ENCODE measurements around the gene DAGLB. TPM values are rescaled to one million over a fixed set of nuclear protein-coding genes. Genes with fewer than 3 reads are reported as not detected.

The DAGLB gene
- total and polyA plus RNA-seq, 2 of the 4 experiments (the other 2 are of a cell fraction) = 23.4 to 33.5 TPM

DNA sequence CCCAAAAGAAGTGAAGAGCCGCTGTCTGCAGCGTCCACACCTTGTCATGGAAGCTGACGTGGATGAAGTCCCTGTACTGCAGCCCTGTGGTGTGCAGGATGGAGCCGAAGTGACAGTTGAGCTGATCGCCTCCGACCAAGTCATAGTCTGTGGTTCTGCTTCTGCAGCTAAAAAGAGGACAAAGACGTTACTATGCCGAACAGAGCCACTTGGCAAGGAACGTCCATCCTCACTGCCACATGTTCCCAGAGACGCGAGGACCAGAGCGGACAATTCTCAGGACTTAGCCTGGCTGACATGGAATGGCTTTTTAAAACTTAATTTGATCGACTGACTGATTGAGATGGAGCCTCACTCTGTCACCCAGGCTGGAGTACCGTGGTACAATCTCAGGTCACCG is 21.8 kb downstream of the DAGLB start (continued):
- TF ChIP-seq MAZ (IDR thresholded peaks at IDR 0.05; ENCODE audit: borderline replicate concordance, low read depth, low read length) (no peak), FOS (IDR thresholded peaks at IDR 0.05; ENCODE audit: low read depth, low read length) (no peak), RCOR1 (IDR thresholded peaks at IDR 0.05; ENCODE audit: insufficient replicate concordance, low read length) (no peak)

DNA sequence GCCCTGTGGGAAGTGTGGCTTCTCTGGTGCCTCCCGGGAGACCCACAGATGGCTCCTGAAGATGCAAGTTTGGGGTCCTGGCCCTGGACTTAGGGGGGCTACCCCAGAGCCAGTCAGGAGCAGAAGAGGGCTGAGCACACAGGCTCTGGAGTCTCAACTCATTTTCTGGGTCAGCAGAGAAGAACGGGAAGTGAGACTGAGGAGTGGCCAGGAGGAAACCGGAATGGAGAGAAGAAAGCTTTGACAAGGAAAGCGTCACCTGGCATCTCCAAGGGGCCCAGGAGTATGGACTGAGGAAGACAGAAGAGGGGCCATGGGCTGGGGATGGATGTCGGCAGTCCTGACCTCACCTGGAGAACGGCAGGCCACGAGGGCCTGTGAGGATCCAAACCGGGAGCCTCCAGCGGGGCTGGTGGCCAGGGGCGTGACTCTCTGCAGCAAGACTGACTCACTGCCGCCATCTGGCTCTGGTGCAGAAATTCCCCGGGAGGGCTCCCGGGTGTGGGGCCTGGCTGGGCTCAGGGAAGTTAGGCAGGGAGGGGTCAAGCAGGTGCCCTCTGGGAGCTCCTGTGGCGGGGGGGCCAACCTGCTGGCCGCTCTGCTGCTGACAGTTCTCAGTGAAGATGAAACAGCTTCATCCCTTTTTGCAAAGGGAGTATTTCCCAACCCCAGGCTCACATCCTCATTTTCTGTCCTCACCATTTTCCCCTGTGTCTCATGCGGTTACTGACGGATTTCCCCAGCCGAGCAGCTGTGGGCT is 23.6 kb downstream of the DAGLB start:
- TF ChIP-seq NFE2L2 (IDR thresholded peaks at IDR 0.05; ENCODE audit: low read depth, low read length) (no peak), RCOR1 (IDR thresholded peaks at IDR 0.05; ENCODE audit: insufficient replicate concordance, low read length) (no peak), POLR2A (IDR thresholded peaks at IDR 0.05; ENCODE audit: low read depth, low read length) (no peak), BHLHE40 (IDR thresholded peaks at IDR 0.05; ENCODE audit: low read depth, low read length) (no peak), MAZ (IDR thresholded peaks at IDR 0.05; ENCODE audit: borderline replicate concordance, low read depth, low read length) (no peak), CHD1 (IDR thresholded peaks at IDR 0.05; ENCODE audit: low read depth, low read length) (no peak), SMC3 (IDR thresholded peaks at IDR 0.05; ENCODE audit: low read depth, low read length) (no peak), MAFK (IDR thresholded peaks at IDR 0.05; ENCODE audit: low read depth, low read length) (no peak), RAD21 (IDR thresholded peaks at IDR 0.05; ENCODE audit: low read length) (no peak)
- TF ChIP-seq, protein P1, sequence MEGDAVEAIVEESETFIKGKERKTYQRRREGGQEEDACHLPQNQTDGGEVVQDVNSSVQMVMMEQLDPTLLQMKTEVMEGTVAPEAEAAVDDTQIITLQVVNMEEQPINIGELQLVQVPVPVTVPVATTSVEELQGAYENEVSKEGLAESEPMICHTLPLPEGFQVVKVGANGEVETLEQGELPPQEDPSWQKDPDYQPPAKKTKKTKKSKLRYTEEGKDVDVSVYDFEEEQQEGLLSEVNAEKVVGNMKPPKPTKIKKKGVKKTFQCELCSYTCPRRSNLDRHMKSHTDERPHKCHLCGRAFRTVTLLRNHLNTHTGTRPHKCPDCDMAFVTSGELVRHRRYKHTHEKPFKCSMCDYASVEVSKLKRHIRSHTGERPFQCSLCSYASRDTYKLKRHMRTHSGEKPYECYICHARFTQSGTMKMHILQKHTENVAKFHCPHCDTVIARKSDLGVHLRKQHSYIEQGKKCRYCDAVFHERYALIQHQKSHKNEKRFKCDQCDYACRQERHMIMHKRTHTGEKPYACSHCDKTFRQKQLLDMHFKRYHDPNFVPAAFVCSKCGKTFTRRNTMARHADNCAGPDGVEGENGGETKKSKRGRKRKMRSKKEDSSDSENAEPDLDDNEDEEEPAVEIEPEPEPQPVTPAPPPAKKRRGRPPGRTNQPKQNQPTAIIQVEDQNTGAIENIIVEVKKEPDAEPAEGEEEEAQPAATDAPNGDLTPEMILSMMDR (conservative IDR thresholded peaks at IDR 0.05; ENCODE audit: low read depth, low read length) = no peak
- TF ChIP-seq, protein P2, sequence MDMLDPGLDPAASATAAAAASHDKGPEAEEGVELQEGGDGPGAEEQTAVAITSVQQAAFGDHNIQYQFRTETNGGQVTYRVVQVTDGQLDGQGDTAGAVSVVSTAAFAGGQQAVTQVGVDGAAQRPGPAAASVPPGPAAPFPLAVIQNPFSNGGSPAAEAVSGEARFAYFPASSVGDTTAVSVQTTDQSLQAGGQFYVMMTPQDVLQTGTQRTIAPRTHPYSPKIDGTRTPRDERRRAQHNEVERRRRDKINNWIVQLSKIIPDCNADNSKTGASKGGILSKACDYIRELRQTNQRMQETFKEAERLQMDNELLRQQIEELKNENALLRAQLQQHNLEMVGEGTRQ (IDR thresholded peaks at IDR 0.05; ENCODE audit: low read depth, low read length) = no peak
- Histone ChIP-seq H2BK120ac (ENCODE audit: low read depth, low read length) (no peak overlapping the region), H3K4ac (ENCODE audit: low read depth, low read length) (no peak overlapping the region), H3K4me1 (ENCODE audit: control insufficient read depth, insufficient read depth, low read length) (no peaks in the 10 kb centered on the region), H3K9me3 (ENCODE audit: control insufficient read depth, insufficient read depth, low read length) (peaks cover 4% of the 10 kb centered on the region), H3K9ac (ENCODE audit: low read depth, low read length) (no peak overlapping the region), H2BK20ac (ENCODE audit: low read depth, low read length) (no peak overlapping the region), H4K8ac (ENCODE audit: low read depth in 2 of 2, low read length in 2 of 2) (no peak overlapping the region), H3K56ac (ENCODE audit: extremely low read depth, insufficient read depth, low read length) (no peak overlapping the region), H4K20me1 (ENCODE audit: insufficient read depth, low read length) (no peaks in the 10 kb centered on the region), H3K9me1 (ENCODE audit: insufficient read depth, low read length) (no peaks in the 10 kb centered on the region), H3K27me3 (ENCODE audit: control insufficient read depth, insufficient read depth, low read length) (no peaks in the 10 kb centered on the region), H3K23ac (ENCODE audit: low read depth, low read length) (no peak overlapping the region), H3K4me3 (ENCODE audit: insufficient read depth, low read depth, low read length) (no peak overlapping the region), H2AK5ac (ENCODE audit: low read depth, low read length) (no peak overlapping the region), H3K27ac (ENCODE audit: insufficient read depth, low read length) (no peak overlapping the region), H2AFZ (replicated peaks; ENCODE audit: low read length, poor library complexity) (no peak overlapping the region), H3K79me1 (ENCODE audit: low read depth in 1 of 2, low read length in 2 of 2) (peaks cover 22 to 31% of the 10 kb centered on the region in 2 experiments), H4K5ac (ENCODE audit: low read depth, low read length) (no peak overlapping the region), H3K14ac (replicated peaks; ENCODE audit: low read depth, low read length) (no peak overlapping the region), H3K4me2 (ENCODE audit: low read depth, low read length) (no peak overlapping the region), H3K36me3 (ENCODE audit: control insufficient read depth, insufficient read depth, low read length) (peaks cover 59% of the 10 kb centered on the region), H2AK9ac (replicated peaks; ENCODE audit: low read depth, low read length, poor library complexity) (no peak overlapping the region), H4K91ac (ENCODE audit: insufficient read depth, low read depth, low read length) (no peak overlapping the region), H3K18ac (ENCODE audit: low read depth, low read length) (no peak overlapping the region), H2BK5ac (ENCODE audit: low read depth, low read length, poor library complexity, severe bottlenecking) (no peak overlapping the region), H2BK15ac (ENCODE audit: low read depth, low read length) (no peak overlapping the region)
- 90% methylated on average over 10 of the region's 18 CpGs; no CpG with 5 or more reads in 1 of the 2 experiments for WGBS, 2 experiments (ENCODE audit: extremely low coverage in 2 of 2, insufficient read length in 1 of 2)
- dilution Hi-C loops (cut with HindIII; ENCODE audit: low sequenced_read_pairs, unreplicated experiment) = no loop called here
- intact Hi-C loops (cut with micrococcal nuclease) = no loop called here
- ATAC-seq (ENCODE audit: low read depth) = no peak
- CTCF ChIA-PET = interaction anchor here (0.7 kb wide), 1 partner anchor 714 kb away, joined by 7 read pairs; no protein-coding TSS in a partner anchor
- in situ Hi-C loops (cut with MboI; ENCODE audit: low sequenced_read_pairs) = no loop called here
- no TSS peak for BruUV-seq (replicated peaks)
- POLR2A ChIA-PET (ENCODE audit: unreplicated experiment) = no interaction called here
- DNase-seq = no peak

Data from IMR-90 (cell line).